SK-N-SH (cell line): ENCODE results near the gene RAD54L2.

Experiments used
- CTCF ChIP-seq: fragments of 200-600 bp; sonication (generic); IDR thresholded peaks from 2 replicates; pipeline ENCODE4 v1.6.1; 2017; ENCODE audit warnings: antibody characterized with exemption, mild to moderate bottlenecking, moderate library complexity
- EZH2phosphoT487 ChIP-seq: fragments of 200-600 bp; sonication (generic); IDR thresholded peaks from 2 replicates; pipeline ENCODE4 v1.6.1; 2017; ENCODE audit warnings: low read depth, mixed run types, mild to moderate bottlenecking, antibody characterized with exemption, moderate library complexity, borderline replicate concordance
- IRF3 ChIP-seq: fragments of 150-350 bp; IDR thresholded peaks from 2 replicates; pipeline ENCODE4 v1.6.1; 2016; ENCODE audit warnings: mild to moderate bottlenecking, low read depth, low read length
- RXRA ChIP-seq: IDR thresholded peaks from 2 replicates; pipeline ENCODE4 v1.4.0; 2012; ENCODE audit warnings: low read depth, mild to moderate bottlenecking, borderline replicate concordance

GRCh38 chr3:51510996-51511395, 27.5 kb upstream of the RAD54L2 start:
- TF ChIP-seq CTCF (no peak), RXRA (no peak), EZH2phosphoT487 (no peak), IRF3 (no peak)
